ENCODE measurements around the gene LRRC71.

LRRC71 gene

DNA sequence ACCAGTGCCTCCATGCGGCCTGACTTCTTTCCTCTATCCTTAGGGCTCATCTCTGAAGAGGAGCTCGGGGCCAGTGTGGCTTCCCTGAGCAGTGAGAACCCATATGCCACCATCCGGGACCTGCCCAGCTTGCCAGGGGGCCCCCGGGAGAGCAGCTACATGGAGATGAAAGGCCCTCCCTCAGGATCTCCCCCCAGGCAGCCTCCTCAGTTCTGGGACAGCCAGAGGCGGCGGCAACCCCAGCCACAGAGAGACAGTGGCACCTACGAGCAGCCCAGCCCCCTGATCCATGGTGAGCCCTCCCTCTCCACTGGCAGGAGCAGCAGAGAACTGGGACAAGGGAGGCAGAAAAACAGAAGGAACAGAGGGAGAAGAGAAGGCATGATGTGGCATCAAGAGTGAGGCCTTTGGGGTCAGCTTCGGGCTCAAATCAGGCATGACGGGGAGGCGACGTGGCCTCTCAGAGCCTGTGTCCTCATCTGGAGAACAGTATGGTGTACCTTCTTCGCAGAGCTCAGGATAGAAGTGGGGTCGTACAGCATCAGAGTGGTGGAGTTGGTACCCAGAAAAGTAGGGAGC is 6.5 kb upstream of the LRRC71 start:
- Histone ChIP-seq H3K36me3 (ENCODE audit: control insufficient read depth in 2 of 2, insufficient read depth in 1 of 2, low read length in 2 of 2) (no peaks in the 10 kb centered on the region), H3K9me3 (ENCODE audit: control insufficient read depth, insufficient read depth, low read depth, low read length) (no peaks in the 10 kb centered on the region), H3K4me1 (ENCODE audit: control insufficient read depth, insufficient read depth, low read length) (no peaks in the 10 kb centered on the region), H3K27ac (ENCODE audit: extremely low read depth, low read depth, low read length) (no peak overlapping the region), H3K4me3 (ENCODE audit: low read depth, low read length) (no peak overlapping the region)
- no peak for TF ChIP-seq ZNF140 (tag by site-specific recombination; IDR thresholded peaks at IDR 0.05)
- no peak for TF ChIP-seq ZNF555 (tag by site-specific recombination; conservative IDR thresholded peaks at IDR 0.05)
- TF ChIP-seq ZXDB (tag by site-specific recombination; IDR thresholded peaks at IDR 0.05) = no peak
- no peak for TF ChIP-seq ZNF561 (tag by site-specific recombination; IDR thresholded peaks at IDR 0.05; ENCODE audit: borderline replicate concordance)
- TF ChIP-seq ZNF112 (tag by site-specific recombination; IDR thresholded peaks at IDR 0.05) = no peak
- TF ChIP-seq GLIS1 (tag by site-specific recombination; IDR thresholded peaks at IDR 0.05) = 0 out of 2 replicates have a peak, but pooled peaks have one; percentile 15
- TF ChIP-seq, protein P1, sequence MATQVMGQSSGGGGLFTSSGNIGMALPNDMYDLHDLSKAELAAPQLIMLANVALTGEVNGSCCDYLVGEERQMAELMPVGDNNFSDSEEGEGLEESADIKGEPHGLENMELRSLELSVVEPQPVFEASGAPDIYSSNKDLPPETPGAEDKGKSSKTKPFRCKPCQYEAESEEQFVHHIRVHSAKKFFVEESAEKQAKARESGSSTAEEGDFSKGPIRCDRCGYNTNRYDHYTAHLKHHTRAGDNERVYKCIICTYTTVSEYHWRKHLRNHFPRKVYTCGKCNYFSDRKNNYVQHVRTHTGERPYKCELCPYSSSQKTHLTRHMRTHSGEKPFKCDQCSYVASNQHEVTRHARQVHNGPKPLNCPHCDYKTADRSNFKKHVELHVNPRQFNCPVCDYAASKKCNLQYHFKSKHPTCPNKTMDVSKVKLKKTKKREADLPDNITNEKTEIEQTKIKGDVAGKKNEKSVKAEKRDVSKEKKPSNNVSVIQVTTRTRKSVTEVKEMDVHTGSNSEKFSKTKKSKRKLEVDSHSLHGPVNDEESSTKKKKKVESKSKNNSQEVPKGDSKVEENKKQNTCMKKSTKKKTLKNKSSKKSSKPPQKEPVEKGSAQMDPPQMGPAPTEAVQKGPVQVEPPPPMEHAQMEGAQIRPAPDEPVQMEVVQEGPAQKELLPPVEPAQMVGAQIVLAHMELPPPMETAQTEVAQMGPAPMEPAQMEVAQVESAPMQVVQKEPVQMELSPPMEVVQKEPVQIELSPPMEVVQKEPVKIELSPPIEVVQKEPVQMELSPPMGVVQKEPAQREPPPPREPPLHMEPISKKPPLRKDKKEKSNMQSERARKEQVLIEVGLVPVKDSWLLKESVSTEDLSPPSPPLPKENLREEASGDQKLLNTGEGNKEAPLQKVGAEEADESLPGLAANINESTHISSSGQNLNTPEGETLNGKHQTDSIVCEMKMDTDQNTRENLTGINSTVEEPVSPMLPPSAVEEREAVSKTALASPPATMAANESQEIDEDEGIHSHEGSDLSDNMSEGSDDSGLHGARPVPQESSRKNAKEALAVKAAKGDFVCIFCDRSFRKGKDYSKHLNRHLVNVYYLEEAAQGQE (tag by site-specific recombination; IDR thresholded peaks at IDR 0.05) = no peak
- ChIA-PET POLR2A (no interaction called here), CTCF (interaction anchor here (0.5 to 5.6 kb wide), 7 partner anchors 7 to 225 kb away, joined by 3 to 49 read pairs (median 4); partner anchors contain the start of gene LRRC71)

DNA sequence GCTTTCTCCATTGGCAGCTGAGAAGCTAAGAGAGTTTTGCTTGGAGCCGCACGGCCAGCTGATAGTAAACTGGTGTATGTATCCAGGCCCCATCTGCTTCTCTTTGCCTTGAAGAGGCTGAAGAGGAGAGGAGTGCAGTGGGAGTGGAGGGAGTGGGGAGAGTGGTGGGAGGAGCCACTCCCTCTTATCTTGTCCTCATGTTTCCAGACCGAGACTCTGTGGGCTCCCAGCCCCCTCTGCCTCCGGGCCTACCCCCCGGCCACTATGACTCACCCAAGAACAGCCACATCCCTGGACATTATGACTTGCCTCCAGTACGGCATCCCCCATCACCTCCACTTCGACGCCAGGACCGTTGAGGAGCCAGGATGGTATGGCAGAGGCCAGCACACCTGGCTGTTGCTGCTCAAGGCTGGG is 6.0 kb upstream of the LRRC71 start:
- no peak for TF ChIP-seq ZNF391 (tag by site-specific recombination; IDR thresholded peaks at IDR 0.05; ENCODE audit: borderline replicate concordance, low read depth)
- TF ChIP-seq ZNF776 (tag by site-specific recombination; IDR thresholded peaks at IDR 0.05; ENCODE audit: borderline replicate concordance) = no peak
- TF ChIP-seq ZNF701 (tag by site-specific recombination; IDR thresholded peaks at IDR 0.05) = no peak
- peak; percentile 86 for TF ChIP-seq EGR2 (tag by site-specific recombination; IDR thresholded peaks at IDR 0.05; ENCODE audit: low read depth)
- TF ChIP-seq ZFHX2 (tag by site-specific recombination; conservative IDR thresholded peaks at IDR 0.05) = peak; percentile 84
- TF ChIP-seq, protein P2, sequence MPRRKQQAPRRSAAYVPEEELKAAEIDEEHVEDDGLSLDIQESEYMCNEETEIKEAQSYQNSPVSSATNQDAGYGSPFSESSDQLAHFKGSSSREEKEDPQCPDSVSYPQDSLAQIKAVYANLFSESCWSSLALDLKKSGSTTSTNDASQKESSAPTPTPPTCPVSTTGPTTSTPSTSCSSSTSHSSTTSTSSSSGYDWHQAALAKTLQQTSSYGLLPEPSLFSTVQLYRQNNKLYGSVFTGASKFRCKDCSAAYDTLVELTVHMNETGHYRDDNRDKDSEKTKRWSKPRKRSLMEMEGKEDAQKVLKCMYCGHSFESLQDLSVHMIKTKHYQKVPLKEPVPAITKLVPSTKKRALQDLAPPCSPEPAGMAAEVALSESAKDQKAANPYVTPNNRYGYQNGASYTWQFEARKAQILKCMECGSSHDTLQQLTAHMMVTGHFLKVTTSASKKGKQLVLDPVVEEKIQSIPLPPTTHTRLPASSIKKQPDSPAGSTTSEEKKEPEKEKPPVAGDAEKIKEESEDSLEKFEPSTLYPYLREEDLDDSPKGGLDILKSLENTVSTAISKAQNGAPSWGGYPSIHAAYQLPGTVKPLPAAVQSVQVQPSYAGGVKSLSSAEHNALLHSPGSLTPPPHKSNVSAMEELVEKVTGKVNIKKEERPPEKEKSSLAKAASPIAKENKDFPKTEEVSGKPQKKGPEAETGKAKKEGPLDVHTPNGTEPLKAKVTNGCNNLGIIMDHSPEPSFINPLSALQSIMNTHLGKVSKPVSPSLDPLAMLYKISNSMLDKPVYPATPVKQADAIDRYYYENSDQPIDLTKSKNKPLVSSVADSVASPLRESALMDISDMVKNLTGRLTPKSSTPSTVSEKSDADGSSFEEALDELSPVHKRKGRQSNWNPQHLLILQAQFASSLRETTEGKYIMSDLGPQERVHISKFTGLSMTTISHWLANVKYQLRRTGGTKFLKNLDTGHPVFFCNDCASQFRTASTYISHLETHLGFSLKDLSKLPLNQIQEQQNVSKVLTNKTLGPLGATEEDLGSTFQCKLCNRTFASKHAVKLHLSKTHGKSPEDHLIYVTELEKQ (tag by site-specific recombination; IDR thresholded peaks at IDR 0.05; ENCODE audit: borderline replicate concordance) = no peak
- TF ChIP-seq, protein P3, sequence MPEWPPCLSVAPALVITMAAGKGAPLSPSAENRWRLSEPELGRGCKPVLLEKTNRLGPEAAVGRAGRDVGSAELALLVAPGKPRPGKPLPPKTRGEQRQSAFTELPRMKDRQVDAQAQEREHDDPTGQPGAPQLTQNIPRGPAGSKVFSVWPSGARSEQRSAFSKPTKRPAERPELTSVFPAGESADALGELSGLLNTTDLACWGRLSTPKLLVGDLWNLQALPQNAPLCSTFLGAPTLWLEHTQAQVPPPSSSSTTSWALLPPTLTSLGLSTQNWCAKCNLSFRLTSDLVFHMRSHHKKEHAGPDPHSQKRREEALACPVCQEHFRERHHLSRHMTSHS (tag by site-specific recombination; IDR thresholded peaks at IDR 0.05) = no peak
- peak; percentile 30 for TF ChIP-seq GLIS1 (tag by site-specific recombination; IDR thresholded peaks at IDR 0.05)
- Histone ChIP-seq H3K4me1 (ENCODE audit: control insufficient read depth, insufficient read depth, low read length) (no peaks in the 10 kb centered on the region), H3K9me3 (ENCODE audit: control insufficient read depth, insufficient read depth, low read depth, low read length) (no peaks in the 10 kb centered on the region), H3K36me3 (ENCODE audit: control insufficient read depth in 2 of 2, insufficient read depth in 1 of 2, low read length in 2 of 2) (no peaks in the 10 kb centered on the region), H3K4me3 (ENCODE audit: low read depth, low read length) (no peak overlapping the region), H3K27ac (ENCODE audit: extremely low read depth, low read depth, low read length) (no peak overlapping the region)
- ChIA-PET CTCF (interaction anchor here (0.7 to 5.6 kb wide), 4 partner anchors 7 to 155 kb away, joined by 4 to 49 read pairs (median 24); partner anchors contain the start of gene LRRC71), POLR2A (no interaction called here)
